Activated B cell treated with CpG ODN at 0.5 μM for 24 hours (primary cell): ENCODE results near the gene MICALL2. TPM values are rescaled to one million over a fixed set of nuclear protein-coding genes. Genes with fewer than 3 reads are reported as not detected.

Experiments used
- ATAC-seq: fragments of 200-7000 bp; cut with Tn5 transposase; one replicate; pipeline ENCODE4 v1.10.0; 2021; ENCODE audit warnings: low read depth, mild to moderate bottlenecking, moderate library complexity
- CTCF ChIA-PET: fragments of 350-600 bp; sonication (Branson Sonifier 250); formaldehyde crosslinking; loops from one replicate; lab custom pipeline; 2021; ENCODE audit warnings: antibody characterized with exemption; lab: Charles Lee
- POLR2A ChIA-PET: fragments of 350-600 bp; sonication (Branson Sonifier 250); formaldehyde crosslinking; loops from one replicate; lab custom pipeline; 2021; ENCODE audit warnings: antibody characterized with exemption; lab: Charles Lee
- DNase-seq: peaks from one replicate; pipeline ENCODE4 v3.0.0; 2022
- H3K27ac Mint-ChIP-seq: one replicate; pipeline ENCODE4 v1.8.0; 2020; ENCODE audit warnings: mixed read lengths
- H3K27me3 Mint-ChIP-seq: one replicate; pipeline ENCODE4 v1.8.0; 2021; ENCODE audit warnings: mixed read lengths
- H3K36me3 Mint-ChIP-seq: one replicate; pipeline ENCODE4 v1.8.0; 2021; ENCODE audit warnings: low read depth, mixed read lengths
- H3K4me1 Mint-ChIP-seq: one replicate; pipeline ENCODE4 v1.8.0; 2021; ENCODE audit warnings: mixed read lengths
- H3K4me3 Mint-ChIP-seq: one replicate; pipeline ENCODE4 v1.8.0; 2020; ENCODE audit warnings: mild to moderate bottlenecking, mixed read lengths
- H3K9me3 Mint-ChIP-seq: one replicate; pipeline ENCODE4 v1.8.0; 2020; ENCODE audit warnings: mixed read lengths
- intact Hi-C: fragments of 100-400 bp; cut with micrococcal nuclease; formaldehyde crosslinking; loops from one replicate; pipeline ENCODE4 v1.15.1; 2024
- total RNA-seq: library from RNA; stranded (reverse); gene quantifications from 2 replicates; pipeline ENCODE4 v1.2.3, GENCODE V29; 2022
- TF ChIP-seq, protein P1 (sequence below): fragments of 200-600 bp; IDR thresholded peaks from one replicate; pipeline ENCODE4 v1.8.0; 2022; ENCODE audit warnings: antibody characterized with exemption, mild to moderate bottlenecking

MICALL2 gene
- total RNA-seq, 1 donor from 2014 or later = 0.55 TPM

DNA sequence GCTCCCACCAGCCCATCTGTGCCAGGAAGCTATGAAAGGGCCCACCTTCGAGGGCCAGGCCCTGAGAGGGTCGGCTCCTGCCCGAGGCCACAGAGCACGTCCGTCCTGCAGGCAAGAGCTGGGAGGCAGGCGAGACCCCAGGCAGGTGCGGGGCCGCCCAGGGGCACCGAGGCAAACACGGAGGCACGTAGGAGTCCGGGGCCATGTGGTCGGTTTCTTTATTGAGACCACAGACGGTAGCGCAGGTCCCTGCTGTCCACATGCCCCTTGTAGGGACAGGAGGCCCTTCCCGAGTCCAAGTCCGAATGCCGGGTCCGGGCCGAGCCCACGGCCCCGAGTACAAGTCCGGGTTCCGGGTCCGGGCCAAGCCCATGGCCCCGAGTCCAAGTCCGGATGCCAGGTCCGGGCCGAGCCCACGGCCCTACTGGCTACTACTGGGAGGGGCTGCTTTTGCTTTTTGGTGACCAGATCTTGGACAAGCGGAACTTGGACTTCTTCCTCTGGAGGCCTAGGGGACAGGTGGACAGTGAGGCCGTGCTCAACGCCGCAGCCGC is 25.0 kb downstream of the MICALL2 start:
- TF ChIP-seq, protein P1, sequence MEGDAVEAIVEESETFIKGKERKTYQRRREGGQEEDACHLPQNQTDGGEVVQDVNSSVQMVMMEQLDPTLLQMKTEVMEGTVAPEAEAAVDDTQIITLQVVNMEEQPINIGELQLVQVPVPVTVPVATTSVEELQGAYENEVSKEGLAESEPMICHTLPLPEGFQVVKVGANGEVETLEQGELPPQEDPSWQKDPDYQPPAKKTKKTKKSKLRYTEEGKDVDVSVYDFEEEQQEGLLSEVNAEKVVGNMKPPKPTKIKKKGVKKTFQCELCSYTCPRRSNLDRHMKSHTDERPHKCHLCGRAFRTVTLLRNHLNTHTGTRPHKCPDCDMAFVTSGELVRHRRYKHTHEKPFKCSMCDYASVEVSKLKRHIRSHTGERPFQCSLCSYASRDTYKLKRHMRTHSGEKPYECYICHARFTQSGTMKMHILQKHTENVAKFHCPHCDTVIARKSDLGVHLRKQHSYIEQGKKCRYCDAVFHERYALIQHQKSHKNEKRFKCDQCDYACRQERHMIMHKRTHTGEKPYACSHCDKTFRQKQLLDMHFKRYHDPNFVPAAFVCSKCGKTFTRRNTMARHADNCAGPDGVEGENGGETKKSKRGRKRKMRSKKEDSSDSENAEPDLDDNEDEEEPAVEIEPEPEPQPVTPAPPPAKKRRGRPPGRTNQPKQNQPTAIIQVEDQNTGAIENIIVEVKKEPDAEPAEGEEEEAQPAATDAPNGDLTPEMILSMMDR = no peak
- Mint-ChIP-seq H3K27ac (no peak overlapping the region), H3K4me3 (no peak overlapping the region), H3K4me1 (peaks cover 3% of the 10 kb centered on the region), H3K27me3 (peaks cover 5% of the 10 kb centered on the region), H3K9me3 (no peaks in the 10 kb centered on the region), H3K36me3 (no peaks in the 10 kb centered on the region)
- no peak for DNase-seq
- intact Hi-C loops = no loop called here
- ATAC-seq = no peak
- ChIA-PET CTCF (no interaction called here), POLR2A (no interaction called here)

GRCh38 chr7:1433128-1433920 is 25.9 kb downstream of the MICALL2 start:
- H3K4me3 Mint-ChIP-seq = no peak overlapping the region
- peaks cover 3% of the 10 kb centered on the region for H3K4me1 Mint-ChIP-seq
- no peak for DNase-seq
- H3K27ac Mint-ChIP-seq = no peak overlapping the region
- H3K36me3 Mint-ChIP-seq = no peaks in the 10 kb centered on the region
- peaks cover 4% of the 10 kb centered on the region for H3K27me3 Mint-ChIP-seq
- CTCF ChIA-PET = interaction anchor here (0.7 kb wide), 1 partner anchor 11 kb away, joined by 3 read pairs; no protein-coding TSS in a partner anchor
- POLR2A ChIA-PET = no interaction called here
- intact Hi-C loops = loop anchor here (2.0 kb wide), 2 partner anchors 41 to 191 kb away; no protein-coding TSS in a partner anchor
- no peaks in the 10 kb centered on the region for H3K9me3 Mint-ChIP-seq
- no peak for ATAC-seq
- TF ChIP-seq, protein P1 = no peak

GRCh38 chr7:1432411-1433082 is 26.7 kb downstream of the MICALL2 start:
- ChIA-PET CTCF (interaction anchor here (0.8 kb wide), 1 partner anchor 238 kb away, joined by 3 read pairs; no protein-coding TSS in a partner anchor), POLR2A (no interaction called here)
- peak; percentile 72 for DNase-seq
- Mint-ChIP-seq H3K9me3 (no peaks in the 10 kb centered on the region), H3K4me3 (no peak overlapping the region), H3K36me3 (no peaks in the 10 kb centered on the region), H3K27ac (no peak overlapping the region), H3K4me1 (peaks cover 3% of the 10 kb centered on the region), H3K27me3 (peaks cover 4% of the 10 kb centered on the region)
- peak; percentile 97 for ATAC-seq
- intact Hi-C loops = loop anchor here (1.0 to 2.0 kb wide), 3 partner anchors 42 to 207 kb away; no protein-coding TSS in a partner anchor
- TF ChIP-seq, protein P1 = peak; percentile 95

GRCh38 chr7:1431634-1432380 is 27.5 kb downstream of the MICALL2 start:
- no peak overlapping the region for H3K4me3 Mint-ChIP-seq
- TF ChIP-seq, protein P1 = no peak
- H3K36me3 Mint-ChIP-seq = no peaks in the 10 kb centered on the region
- no peak overlapping the region for H3K27ac Mint-ChIP-seq
- ATAC-seq (no peak), DNase-seq (no peak)
- CTCF ChIA-PET = interaction anchor here (0.8 kb wide), 1 partner anchor 238 kb away, joined by 3 read pairs; no protein-coding TSS in a partner anchor
- no peaks in the 10 kb centered on the region for H3K9me3 Mint-ChIP-seq
- intact Hi-C loops = loop anchor here (1.0 to 2.0 kb wide), 3 partner anchors 43 to 207 kb away; no protein-coding TSS in a partner anchor
- POLR2A ChIA-PET = no interaction called here
- peaks cover 4% of the 10 kb centered on the region for H3K27me3 Mint-ChIP-seq
- H3K4me1 Mint-ChIP-seq = peaks cover 3% of the 10 kb centered on the region
